ENCODE results near the gene PTPN6.

Gene PTPN6

DNA sequence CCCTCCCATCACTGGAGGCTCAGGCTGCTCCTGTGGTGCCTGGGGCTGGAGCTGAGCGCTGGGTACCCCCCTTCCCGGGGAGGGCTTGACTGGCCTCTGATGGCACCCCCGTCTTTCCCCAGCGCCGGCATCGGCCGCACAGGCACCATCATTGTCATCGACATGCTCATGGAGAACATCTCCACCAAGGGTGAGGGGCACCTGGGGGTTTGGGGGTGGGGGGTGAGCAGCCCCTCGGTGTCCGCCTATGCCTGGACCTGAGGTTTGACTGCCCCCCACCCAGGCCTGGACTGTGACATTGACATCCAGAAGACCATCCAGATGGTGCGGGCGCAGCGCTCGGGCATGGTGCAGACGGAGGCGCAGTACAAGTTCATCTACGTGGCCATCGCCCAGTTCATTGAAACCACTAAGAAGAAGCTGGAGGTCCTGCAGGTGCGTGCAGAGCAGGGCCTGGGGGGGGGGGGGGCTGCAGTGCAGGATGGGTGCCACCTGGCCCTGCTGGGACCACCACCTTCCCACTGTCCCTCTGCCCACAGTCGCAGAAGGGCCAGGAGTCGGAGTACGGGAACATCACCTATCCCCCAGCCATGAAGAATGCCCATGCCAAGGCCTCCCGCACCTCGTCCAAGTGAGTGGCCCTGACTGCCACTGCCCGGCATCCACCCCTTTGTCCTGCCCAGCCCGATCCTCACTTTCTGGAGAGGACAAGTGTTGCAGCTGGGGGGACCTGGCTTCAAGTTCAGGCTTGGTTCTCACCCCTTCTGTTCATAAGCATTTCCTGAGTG is 8.8 kb downstream of the PTPN6 start:
- peak overlapping the region; percentile 99 for H3K27ac Mint-ChIP-seq

DNA sequence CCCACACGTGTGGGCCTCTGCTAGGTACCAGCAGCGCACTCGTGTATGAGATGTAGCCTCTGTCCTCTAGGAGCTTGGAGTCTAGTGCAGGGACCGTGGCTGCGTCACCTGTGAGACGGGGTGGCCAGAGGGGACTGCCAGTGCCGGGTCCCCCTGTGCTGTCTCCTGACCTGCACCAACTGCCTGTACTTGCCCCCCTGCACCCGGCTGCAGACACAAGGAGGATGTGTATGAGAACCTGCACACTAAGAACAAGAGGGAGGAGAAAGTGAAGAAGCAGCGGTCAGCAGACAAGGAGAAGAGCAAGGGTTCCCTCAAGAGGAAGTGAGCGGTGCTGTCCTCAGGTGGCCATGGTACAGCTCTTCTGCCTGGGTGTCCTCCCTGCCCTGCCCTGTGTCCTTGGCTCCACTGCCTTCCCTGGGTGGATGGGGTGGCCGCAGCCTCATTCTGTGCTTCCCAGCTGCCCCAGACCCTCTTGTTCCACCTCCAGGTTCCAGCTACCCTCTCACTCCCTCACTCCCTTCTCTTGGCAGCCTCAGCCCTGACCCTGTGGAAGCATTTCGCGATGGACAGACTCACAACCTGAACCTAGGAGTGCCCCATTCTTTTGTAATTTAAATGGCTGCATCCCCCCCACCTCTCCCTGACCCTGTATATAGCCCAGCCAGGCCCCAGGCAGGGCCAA is 9.6 kb downstream of the PTPN6 start:
- peaks cover 63% of the 10 kb centered on the region for H3K36me3 Mint-ChIP-seq
- peaks cover 90% of the 10 kb centered on the region for H3K4me1 Mint-ChIP-seq
- H3K27me3 Mint-ChIP-seq = no peaks in the 10 kb centered on the region
- peak overlapping the region; percentile 93 for H3K4me3 Mint-ChIP-seq
- H3K9me3 Mint-ChIP-seq = no peaks in the 10 kb centered on the region
- peak; percentile 57 for DNase-seq
- CTCF ChIA-PET = interaction anchor here (0.7 to 12.3 kb wide), 10 partner anchors 15 to 152 kb away, joined by 3 to 491 read pairs (median 4); partner anchors contain the start of genes C12orf57, C1RL, PTPN6 and RNU7-1
- H3K27ac Mint-ChIP-seq = peak overlapping the region; percentile 99

More for the DNA sequence above, 8.8 kb downstream of the PTPN6 start:
- peaks cover 90% of the 10 kb centered on the region for H3K4me1 Mint-ChIP-seq
- H3K9me3 Mint-ChIP-seq = no peaks in the 10 kb centered on the region
- H3K36me3 Mint-ChIP-seq = peaks cover 63% of the 10 kb centered on the region
- DNase-seq = peak; percentile 21
- H3K27me3 Mint-ChIP-seq = no peaks in the 10 kb centered on the region
- peak overlapping the region; percentile 93 for H3K4me3 Mint-ChIP-seq
- CTCF ChIA-PET = interaction anchor here (1.0 to 12.3 kb wide), 5 partner anchors 15 to 149 kb away, joined by 3 to 491 read pairs (median 4); partner anchors contain the start of genes C12orf57, C1RL, PTPN6 and RNU7-1

DNA sequence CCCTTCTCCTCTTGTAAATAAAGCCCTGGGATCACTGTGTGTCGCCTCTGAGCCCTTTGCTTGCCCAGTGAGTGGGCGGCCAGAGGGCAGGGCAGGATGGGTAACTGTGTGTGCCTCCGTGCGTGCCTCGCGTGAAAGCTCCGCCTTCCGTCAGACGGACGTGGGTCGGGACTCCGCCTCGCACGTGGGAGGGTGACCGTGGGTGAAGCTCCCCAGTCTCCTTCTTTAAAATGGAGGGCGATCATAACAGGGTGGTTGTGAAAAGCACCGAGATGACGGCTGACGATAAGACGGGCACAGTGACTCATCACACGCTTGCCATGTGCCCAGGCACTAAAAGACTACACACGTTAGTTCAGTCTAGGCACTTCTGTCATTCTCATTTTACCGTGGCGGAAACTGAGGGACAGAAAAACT is 10.1 kb downstream of the PTPN6 start:
- H3K4me3 Mint-ChIP-seq = peak overlapping the region; percentile 93
- CTCF ChIA-PET = interaction anchor here (0.7 to 12.3 kb wide), 10 partner anchors 16 to 151 kb away, joined by 3 to 491 read pairs (median 4); partner anchors contain the start of genes C12orf57, C1RL, PTPN6 and RNU7-1
- peaks cover 60% of the 10 kb centered on the region for H3K36me3 Mint-ChIP-seq
- no peaks in the 10 kb centered on the region for H3K27me3 Mint-ChIP-seq
- no peaks in the 10 kb centered on the region for H3K9me3 Mint-ChIP-seq
- peaks cover 88% of the 10 kb centered on the region for H3K4me1 Mint-ChIP-seq
- peak; percentile 86 for DNase-seq
- H3K27ac Mint-ChIP-seq = peak overlapping the region; percentile 99

- Mint-ChIP-seq H3K27ac (peak overlapping the region; percentile 99), H3K4me1 (peaks cover 86% of the 10 kb centered on the region), H3K36me3 (peaks cover 58% of the 10 kb centered on the region), H3K27me3 (no peaks in the 10 kb centered on the region), H3K9me3 (no peaks in the 10 kb centered on the region), H3K4me3 (peak overlapping the region; percentile 93)
- DNase-seq = peak; percentile 62
- CTCF ChIA-PET = interaction anchor here (1.0 to 12.3 kb wide), 7 partner anchors 16 to 151 kb away, joined by 3 to 491 read pairs (median 5); partner anchors contain the start of genes C12orf57, C1RL, PTPN6 and RNU7-1
Observed at GRCh38 chr12:6961695-6962284, 10.6 kb downstream of the PTPN6 start.

DNA sequence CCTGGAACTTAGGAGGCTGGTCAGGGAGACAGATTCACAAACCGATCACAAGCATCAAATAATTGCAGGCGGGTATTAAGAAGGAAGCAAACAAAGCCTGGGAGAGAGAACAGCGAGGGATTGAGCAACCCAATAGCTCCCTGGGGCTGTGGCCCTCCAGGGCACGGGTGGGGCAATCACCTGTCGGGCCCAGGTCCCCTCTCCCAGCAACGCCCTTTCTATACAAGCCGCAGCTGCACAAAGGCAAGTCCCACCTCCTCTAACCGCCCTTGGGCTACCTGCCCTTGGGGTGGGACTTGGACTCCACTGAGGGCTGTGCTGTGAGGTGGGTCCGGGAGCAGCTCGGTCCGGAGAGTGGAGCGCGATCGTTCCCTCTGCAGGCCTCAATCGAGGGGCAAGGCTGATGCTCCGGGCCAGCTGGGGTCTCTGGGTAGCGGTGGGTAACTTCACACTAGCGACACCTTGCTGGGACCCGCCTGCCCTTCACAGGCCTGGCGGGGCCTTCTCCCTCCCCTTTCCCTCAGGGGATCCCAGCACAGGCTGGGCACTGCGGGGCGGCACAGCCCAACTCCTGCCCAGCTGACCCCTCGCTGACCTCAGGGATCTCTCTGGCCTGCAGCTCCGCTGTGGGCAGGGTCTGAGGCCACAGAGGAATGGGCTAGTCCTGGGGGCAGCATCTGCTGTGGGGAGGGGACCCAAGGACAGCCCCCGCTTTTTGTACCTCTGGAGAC is 11.3 kb downstream of the PTPN6 start:
- H3K4me1 Mint-ChIP-seq = peaks cover 82% of the 10 kb centered on the region
- peaks cover 56% of the 10 kb centered on the region for H3K36me3 Mint-ChIP-seq
- CTCF ChIA-PET = interaction anchor here (1.4 to 12.3 kb wide), 5 partner anchors 17 to 150 kb away, joined by 4 to 491 read pairs (median 9); partner anchors contain the start of genes C12orf57, C1RL, PTPN6 and RNU7-1
- peak overlapping the region; percentile 93 for H3K4me3 Mint-ChIP-seq
- DNase-seq = no peak
- peak overlapping the region; percentile 99 for H3K27ac Mint-ChIP-seq
- H3K9me3 Mint-ChIP-seq = no peaks in the 10 kb centered on the region
- H3K27me3 Mint-ChIP-seq = no peaks in the 10 kb centered on the region

- DNase-seq = no peak
- H3K9me3 Mint-ChIP-seq = no peaks in the 10 kb centered on the region
- peaks cover 78% of the 10 kb centered on the region for H3K4me1 Mint-ChIP-seq
- H3K27ac Mint-ChIP-seq = peak overlapping the region; percentile 64
- no peak overlapping the region for H3K4me3 Mint-ChIP-seq
- peaks cover 57% of the 10 kb centered on the region for H3K36me3 Mint-ChIP-seq
- no peaks in the 10 kb centered on the region for H3K27me3 Mint-ChIP-seq
- CTCF ChIA-PET = interaction anchor here (1.0 to 12.3 kb wide), 5 partner anchors 8 to 148 kb away, joined by 3 to 491 read pairs (median 13); partner anchors contain the start of genes C12orf57, PTPN6, RNU7-1 and SPSB2
Observed at GRCh38 chr12:6963016-6963731, 12.0 kb downstream of the PTPN6 start.

DNA sequence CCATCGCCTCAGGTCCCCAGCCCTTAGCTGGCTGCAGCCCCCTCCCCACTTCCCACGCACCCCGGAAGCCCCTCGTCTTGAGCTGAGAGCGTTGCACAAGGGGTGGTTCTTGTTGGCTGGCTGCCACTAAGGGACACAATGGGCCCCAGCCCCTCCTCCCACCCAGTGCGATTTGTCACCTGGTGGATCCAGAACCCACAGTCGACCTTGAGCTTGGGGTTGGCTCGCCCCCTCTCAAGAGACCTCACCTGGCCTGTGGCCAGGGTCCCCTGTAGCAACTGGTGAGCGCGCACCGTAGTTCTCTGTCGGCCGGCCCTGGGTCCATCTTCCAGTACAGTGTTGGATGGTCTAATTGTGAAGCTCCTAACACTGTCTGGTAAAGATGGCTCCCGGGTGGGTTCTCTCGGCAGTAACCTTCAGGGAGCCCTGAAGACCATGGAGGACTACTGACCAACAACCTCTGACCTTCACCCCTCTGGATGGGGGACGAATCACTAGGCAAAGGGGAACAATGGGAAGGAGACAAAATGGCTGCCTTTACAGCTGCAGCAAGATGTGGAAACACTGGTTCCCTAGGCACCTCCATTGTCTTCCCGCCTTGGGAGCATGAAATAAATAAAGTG is 12.7 kb downstream of the PTPN6 start:
- CTCF ChIA-PET = interaction anchor here (0.5 to 12.3 kb wide), 10 partner anchors 9 to 149 kb away, joined by 3 to 491 read pairs (median 6); partner anchors contain the start of genes C12orf57, LPCAT3, PTPN6 and RNU7-1
- Mint-ChIP-seq H3K9me3 (no peaks in the 10 kb centered on the region), H3K27ac (peak overlapping the region; percentile 70), H3K4me1 (peaks cover 78% of the 10 kb centered on the region), H3K36me3 (peaks cover 56% of the 10 kb centered on the region), H3K27me3 (no peaks in the 10 kb centered on the region), H3K4me3 (no peak overlapping the region)
- no peak for DNase-seq

DNA sequence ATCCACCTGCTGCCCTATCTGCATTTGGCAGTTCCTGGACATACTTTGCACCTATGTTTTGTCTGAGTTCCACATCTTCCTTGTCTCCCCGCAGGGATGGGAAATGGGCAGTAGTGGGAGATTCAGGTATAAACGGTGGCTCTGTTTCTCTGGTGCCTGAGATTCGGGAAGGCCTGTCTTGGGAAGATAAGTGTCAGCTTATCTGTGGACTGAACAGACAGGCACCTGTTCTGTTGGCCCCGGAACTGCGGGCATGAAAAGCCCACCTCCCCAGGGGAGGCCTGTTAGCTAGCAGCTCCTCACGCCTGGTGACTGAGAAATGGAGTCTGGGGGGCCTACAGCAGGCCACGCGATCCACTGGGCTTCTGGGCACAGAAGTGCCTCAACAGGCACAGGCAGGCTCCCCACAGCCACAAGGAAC is 13.5 kb downstream of the PTPN6 start:
- Mint-ChIP-seq H3K36me3 (peaks cover 54% of the 10 kb centered on the region), H3K4me1 (peaks cover 77% of the 10 kb centered on the region)

GRCh38 chr12:6965026-6965661 is 14.0 kb downstream of the PTPN6 start:
- no peak overlapping the region for H3K4me3 Mint-ChIP-seq
- peak overlapping the region; percentile 83 for H3K27ac Mint-ChIP-seq
- CTCF ChIA-PET = interaction anchor here (0.7 to 12.3 kb wide), 13 partner anchors 9 to 148 kb away, joined by 3 to 491 read pairs (median 5); partner anchors contain the start of genes C12orf57, LPCAT3, PTPN6 and RNU7-1
- H3K9me3 Mint-ChIP-seq = no peaks in the 10 kb centered on the region
- DNase-seq = peak; percentile 92
- no peaks in the 10 kb centered on the region for H3K27me3 Mint-ChIP-seq
- peaks cover 74% of the 10 kb centered on the region for H3K4me1 Mint-ChIP-seq
- H3K36me3 Mint-ChIP-seq = peaks cover 55% of the 10 kb centered on the region

More for the DNA sequence above, 13.5 kb downstream of the PTPN6 start:
- CTCF ChIA-PET = interaction anchor here (0.7 to 12.3 kb wide), 12 partner anchors 10 to 149 kb away, joined by 3 to 491 read pairs (median 5); partner anchors contain the start of genes C12orf57, LPCAT3, PTPN6 and RNU7-1
- no peak for DNase-seq
- Mint-ChIP-seq H3K9me3 (no peaks in the 10 kb centered on the region), H3K27ac (peak overlapping the region; percentile 83), H3K4me3 (no peak overlapping the region), H3K27me3 (no peaks in the 10 kb centered on the region)

DNA sequence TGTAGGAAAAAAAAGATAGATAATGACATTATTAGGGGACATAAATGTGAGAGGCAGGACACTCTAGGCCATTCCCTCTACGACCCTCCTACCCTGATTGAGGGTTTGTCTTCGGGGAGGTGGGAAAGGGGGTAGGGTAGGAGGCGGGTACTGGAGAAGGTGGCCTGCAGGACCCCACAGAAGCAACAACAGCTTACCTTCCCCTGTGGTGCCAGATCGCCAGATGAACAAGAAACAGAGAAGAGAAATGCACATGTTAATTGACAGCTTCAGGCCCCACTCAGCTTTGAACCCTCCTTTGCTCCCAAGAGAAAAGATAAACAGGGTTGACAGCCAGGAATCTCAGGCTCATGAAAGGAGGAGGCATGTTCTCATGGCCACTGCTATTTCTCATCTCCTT is 14.6 kb downstream of the PTPN6 start:
- Mint-ChIP-seq H3K27me3 (no peaks in the 10 kb centered on the region), H3K9me3 (no peaks in the 10 kb centered on the region), H3K4me3 (no peak overlapping the region), H3K4me1 (peaks cover 68% of the 10 kb centered on the region), H3K27ac (peak overlapping the region; percentile 83), H3K36me3 (peaks cover 50% of the 10 kb centered on the region)
- CTCF ChIA-PET = interaction anchor here (1.6 to 12.3 kb wide), 5 partner anchors 9 to 147 kb away, joined by 5 to 491 read pairs (median 11); partner anchors contain the start of genes C12orf57, PTPN6, RNU7-1 and SPSB2
- no peak for DNase-seq

GRCh38 chr12:6966351-6966750 is 15.2 kb downstream of the PTPN6 start:
- CTCF ChIA-PET = interaction anchor here (1.6 to 12.3 kb wide), 4 partner anchors 10 to 147 kb away, joined by 5 to 491 read pairs (median 18); partner anchors contain the start of genes C12orf57, PTPN6 and RNU7-1
- DNase-seq = no peak
- H3K4me1 Mint-ChIP-seq = peaks cover 64% of the 10 kb centered on the region

More at GRCh38 chr12:6966351-6966750, 15.2 kb downstream of the PTPN6 start:
- Mint-ChIP-seq H3K27me3 (no peaks in the 10 kb centered on the region), H3K27ac (peak overlapping the region; percentile 62), H3K36me3 (peaks cover 48% of the 10 kb centered on the region), H3K9me3 (no peaks in the 10 kb centered on the region), H3K4me3 (no peak overlapping the region)

Measured in activated naive CD4-positive, alpha-beta T cell treated with anti-CD3 and anti-CD28 coated beads, Interleukin-2, amount 10 ng/mL, durations not matched to agents 7 days and 5 days (primary cell).